Neutrophil (primary cell): ENCODE results near the gene LYSMD1.
A peak's percentile ranks its signal among the peaks of the same experiment; 100 is the strongest.

Source experiments
- H3K27ac ChIP-seq: fragments of 200-600 bp; sonication (generic); 2 replicates; pipeline ENCODE4 v1.5.1; 2016; ENCODE audit warnings: mild to moderate bottlenecking, moderate library complexity
- H3K27me3 ChIP-seq: fragments of 200-600 bp; sonication (generic); 2 replicates; pipeline ENCODE4 v1.6.0; 2016; ENCODE audit warnings: mild to moderate bottlenecking
- H3K36me3 ChIP-seq: fragments of 200-600 bp; sonication (generic); 2 replicates; pipeline ENCODE4 v1.5.1; 2017
- H3K4me1 ChIP-seq, 2 experiments: fragments of 200-600 bp in 1 of 2; sonication (generic) in 1 of 2; 1 replicate in 1 of 2; 2 replicates in 1 of 2; pipeline versions ENCODE4 v1.5.1 to v1.6.1; 2013 to 2016; ENCODE audit warnings: low read depth in 1 of 2, low read length in 1 of 2, mild to moderate bottlenecking in 1 of 2, moderate library complexity in 1 of 2; ENCODE audit not compliant: control insufficient read depth in 1 of 2, insufficient read depth in 1 of 2
- H3K4me3 ChIP-seq, 2 experiments: fragments of 200-600 bp in 1 of 2; sonication (generic) in 1 of 2; 1 replicate in 1 of 2; 2 replicates in 1 of 2; pipeline ENCODE4 v1.5.1; 2013 to 2016; ENCODE audit warnings: low read depth in 1 of 2, low read length in 1 of 2, mild to moderate bottlenecking in 1 of 2, moderate library complexity in 1 of 2
- H3K9me3 ChIP-seq: fragments of 200-600 bp; sonication (generic); 2 replicates; pipeline ENCODE4 v1.5.1; 2016
- TF ChIP-seq, protein P1 (sequence below): fragments of 200-600 bp; sonication (generic); IDR thresholded peaks from 2 replicates; pipeline ENCODE4 v1.5.1; 2016; ENCODE audit warnings: antibody characterized with exemption

The LYSMD1 gene

DNA sequence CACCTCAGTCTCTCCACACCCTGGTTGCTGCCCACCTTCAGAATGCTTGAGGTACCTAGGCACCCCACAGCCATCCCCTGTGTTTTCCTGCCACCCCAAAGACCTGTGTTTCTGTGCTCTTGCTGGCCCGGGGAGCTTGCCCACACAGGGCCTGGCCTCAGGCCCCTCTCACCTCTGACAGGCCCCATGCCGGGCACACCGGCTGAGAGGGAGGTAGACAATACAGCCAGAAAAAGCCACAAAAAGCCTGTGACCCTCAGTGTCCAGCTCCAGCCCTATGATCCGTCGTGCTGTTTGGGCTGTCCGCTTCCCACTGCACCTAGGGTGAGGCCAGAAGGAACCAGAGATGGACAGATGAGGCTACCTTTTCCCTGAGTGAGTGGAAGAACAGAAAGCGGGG lies 30.7 kb downstream of the LYSMD1 start:
- Histone ChIP-seq H3K9me3 (no peaks in the 10 kb centered on the region), H3K4me3 (no peak overlapping the region), H3K27me3 (peaks cover 15% of the 10 kb centered on the region), H3K4me1 (peaks cover 11 to 13% of the 10 kb centered on the region in 2 experiments), H3K27ac (no peak overlapping the region), H3K36me3 (no peaks in the 10 kb centered on the region)
- TF ChIP-seq, protein P1, sequence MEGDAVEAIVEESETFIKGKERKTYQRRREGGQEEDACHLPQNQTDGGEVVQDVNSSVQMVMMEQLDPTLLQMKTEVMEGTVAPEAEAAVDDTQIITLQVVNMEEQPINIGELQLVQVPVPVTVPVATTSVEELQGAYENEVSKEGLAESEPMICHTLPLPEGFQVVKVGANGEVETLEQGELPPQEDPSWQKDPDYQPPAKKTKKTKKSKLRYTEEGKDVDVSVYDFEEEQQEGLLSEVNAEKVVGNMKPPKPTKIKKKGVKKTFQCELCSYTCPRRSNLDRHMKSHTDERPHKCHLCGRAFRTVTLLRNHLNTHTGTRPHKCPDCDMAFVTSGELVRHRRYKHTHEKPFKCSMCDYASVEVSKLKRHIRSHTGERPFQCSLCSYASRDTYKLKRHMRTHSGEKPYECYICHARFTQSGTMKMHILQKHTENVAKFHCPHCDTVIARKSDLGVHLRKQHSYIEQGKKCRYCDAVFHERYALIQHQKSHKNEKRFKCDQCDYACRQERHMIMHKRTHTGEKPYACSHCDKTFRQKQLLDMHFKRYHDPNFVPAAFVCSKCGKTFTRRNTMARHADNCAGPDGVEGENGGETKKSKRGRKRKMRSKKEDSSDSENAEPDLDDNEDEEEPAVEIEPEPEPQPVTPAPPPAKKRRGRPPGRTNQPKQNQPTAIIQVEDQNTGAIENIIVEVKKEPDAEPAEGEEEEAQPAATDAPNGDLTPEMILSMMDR: no peak

DNA sequence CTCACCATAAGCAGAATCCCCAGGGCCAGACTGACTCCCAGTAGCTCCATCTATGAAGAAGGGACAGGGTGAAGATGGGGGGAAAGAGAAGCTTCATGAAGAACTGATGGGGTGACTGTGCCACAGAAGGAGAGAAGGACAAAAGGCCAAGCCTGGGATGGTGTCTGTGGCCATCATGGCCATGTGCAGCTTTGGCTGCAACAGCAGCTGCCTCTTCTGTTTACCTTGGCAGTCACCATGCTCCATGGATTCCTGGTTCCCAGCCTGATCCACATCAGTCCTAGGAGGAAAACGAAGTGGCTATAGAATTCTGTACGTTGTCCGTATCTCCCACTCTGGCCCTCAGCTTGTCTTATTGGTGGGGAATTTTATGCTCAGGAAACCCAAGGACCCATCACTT lies 31.3 kb downstream of the LYSMD1 start:
- Histone ChIP-seq H3K36me3 (no peaks in the 10 kb centered on the region), H3K27me3 (peaks cover 15% of the 10 kb centered on the region)
- TF ChIP-seq, protein P1: no peak

GRCh38 chr1:151133018-151133806 lies 32.5 kb downstream of the LYSMD1 start:
- TF ChIP-seq, protein P1: no peak
- H3K27ac ChIP-seq: no peak overlapping the region
- no peak overlapping the region for H3K4me3 ChIP-seq

More for the DNA sequence above, 31.3 kb downstream of the LYSMD1 start:
- Histone ChIP-seq H3K4me1 (peaks cover 11 to 13% of the 10 kb centered on the region in 2 experiments), H3K9me3 (no peaks in the 10 kb centered on the region), H3K4me3 (no peak overlapping the region), H3K27ac (no peak overlapping the region)

GRCh38 chr1:151132335-151133017 lies 33.2 kb downstream of the LYSMD1 start:
- Histone ChIP-seq H3K27ac (no peak overlapping the region), H3K36me3 (no peaks in the 10 kb centered on the region), H3K9me3 (no peaks in the 10 kb centered on the region), H3K27me3 (peaks cover 15% of the 10 kb centered on the region), H3K4me3 (no peak overlapping the region), H3K4me1 (peaks cover 11 to 13% of the 10 kb centered on the region in 2 experiments)
- TF ChIP-seq, protein P1: no peak

More at GRCh38 chr1:151133018-151133806, 32.5 kb downstream of the LYSMD1 start:
- peaks cover 15% of the 10 kb centered on the region for H3K27me3 ChIP-seq
- no peaks in the 10 kb centered on the region for H3K36me3 ChIP-seq
- no peaks in the 10 kb centered on the region for H3K9me3 ChIP-seq
- peaks cover 11 to 13% of the 10 kb centered on the region in 2 experiments for H3K4me1 ChIP-seq

- Histone ChIP-seq H3K4me1 (peaks cover 11 to 13% of the 10 kb centered on the region in 2 experiments), H3K9me3 (no peaks in the 10 kb centered on the region), H3K27me3 (peaks cover 15% of the 10 kb centered on the region), H3K27ac (no peak overlapping the region), H3K36me3 (no peaks in the 10 kb centered on the region), H3K4me3 (peak overlapping the region in 1 of 2 experiments; percentile 35)
- TF ChIP-seq, protein P1: no peak
Observed at GRCh38 chr1:151131701-151132334, 33.9 kb downstream of the LYSMD1 start.
